WTC11 (cell line): Measurements from ENCODE around the gene MAGEB3. TPM values are rescaled to one million over a fixed set of nuclear protein-coding genes. Genes with fewer than 3 reads are reported as not detected.

Source experiments
- ATAC-seq: fragments of 200-7000 bp; cut with Tn5 transposase; 2 replicates; pipeline ENCODE4 v1.10.0; 2021; ENCODE audit warnings: mild to moderate bottlenecking, moderate library complexity
- CTCF ChIA-PET: fragments of 300-600 bp; sonication (Branson Sonifier 250); formaldehyde crosslinking; loops from one replicate; lab custom pipeline; 2021; ENCODE audit warnings: antibody characterized with exemption; lab: Charles Lee
- POLR2A ChIA-PET: fragments of 350-600 bp; sonication (Branson Sonifier 250); formaldehyde crosslinking; loops from one replicate; lab custom pipeline; 2021; ENCODE audit warnings: antibody characterized with exemption; lab: Charles Lee
- DNase-seq: peaks from one replicate; pipeline ENCODE4 v3.0.0; 2021; ENCODE audit warnings: low spot score
- H3K27ac Mint-ChIP-seq: 2 replicates; pipeline ENCODE4 v1.8.0; 2021; ENCODE audit warnings: mixed read lengths
- H3K27me3 Mint-ChIP-seq: 2 replicates; pipeline ENCODE4 v1.8.0; 2021; ENCODE audit warnings: low read depth, mild to moderate bottlenecking, moderate library complexity, mixed read lengths
- H3K36me3 Mint-ChIP-seq: 2 replicates; pipeline ENCODE4 v1.8.0; 2021; ENCODE audit warnings: mixed read lengths
- H3K4me1 Mint-ChIP-seq: 2 replicates; pipeline ENCODE4 v1.8.0; 2022; ENCODE audit warnings: mixed read lengths
- H3K4me3 Mint-ChIP-seq: 2 replicates; pipeline ENCODE4 v1.8.0; 2021; ENCODE audit warnings: mild to moderate bottlenecking, moderate library complexity, mixed read lengths
- H3K9me3 Mint-ChIP-seq: 2 replicates; pipeline ENCODE4 v1.8.0; 2021; ENCODE audit warnings: mixed read lengths
- ETV6 ChIP-seq: sonication (generic); formaldehyde crosslinking; IDR thresholded peaks from 2 replicates; pipeline ENCODE4 v1.8.1; 2022; ENCODE audit warnings: mild to moderate bottlenecking, missing genetic modification reagents
- FOXK1 ChIP-seq: sonication (generic); formaldehyde crosslinking; IDR thresholded peaks from 2 replicates; pipeline ENCODE4 v1.8.0; 2022; ENCODE audit warnings: mild to moderate bottlenecking, moderate library complexity, missing genetic modification reagents
- GABPB1 ChIP-seq: sonication (generic); formaldehyde crosslinking; IDR thresholded peaks from 2 replicates; pipeline ENCODE4 v1.8.1; 2023; ENCODE audit warnings: mild to moderate bottlenecking, missing genetic modification reagents
- GTF2I ChIP-seq: fragments of 250-450 bp; sonication (Bioruptor Pico); conservative IDR thresholded peaks from 2 replicates; pipeline ENCODE4 v1.4.0; 2021; ENCODE audit warnings: mild to moderate bottlenecking
- HMGA2 ChIP-seq: fragments of 250-450 bp; sonication (Bioruptor Pico); IDR thresholded peaks from 2 replicates; pipeline ENCODE4 v1.4.0; 2021; ENCODE audit warnings: mild to moderate bottlenecking, moderate library complexity
- NFYB ChIP-seq: sonication (generic); formaldehyde crosslinking; conservative IDR thresholded peaks from 2 replicates; pipeline ENCODE4 v1.8.0; 2022; ENCODE audit warnings: low read depth, missing genetic modification reagents
- NR1H2 ChIP-seq: sonication (generic); formaldehyde crosslinking; IDR thresholded peaks from 2 replicates; pipeline ENCODE4 v1.9.0; 2021; ENCODE audit warnings: mild to moderate bottlenecking, moderate library complexity, missing genetic modification reagents
- PRRX2 ChIP-seq: fragments of 250-450 bp; sonication (Bioruptor Pico); IDR thresholded peaks from 2 replicates; pipeline ENCODE4 v1.8.0; 2021; ENCODE audit warnings: mild to moderate bottlenecking
- SP1 ChIP-seq: sonication (generic); formaldehyde crosslinking; conservative IDR thresholded peaks from 2 replicates; pipeline ENCODE4 v1.8.1; 2022; ENCODE audit warnings: missing genetic modification reagents
- TP53 ChIP-seq: sonication (generic); formaldehyde crosslinking; IDR thresholded peaks from 2 replicates; pipeline ENCODE4 v1.8.1; 2023; ENCODE audit warnings: mild to moderate bottlenecking, missing genetic modification reagents
- ZNF219 ChIP-seq: sonication (generic); formaldehyde crosslinking; IDR thresholded peaks from 2 replicates; pipeline ENCODE4 v1.8.0; 2023; ENCODE audit warnings: missing genetic modification reagents, mild to moderate bottlenecking, borderline replicate concordance
- ZNF232 ChIP-seq: sonication (generic); formaldehyde crosslinking; IDR thresholded peaks from 2 replicates; pipeline ENCODE4 v1.8.0; 2022; ENCODE audit warnings: mild to moderate bottlenecking, missing genetic modification reagents
- ZNF317 ChIP-seq: sonication (generic); formaldehyde crosslinking; IDR thresholded peaks from 2 replicates; pipeline ENCODE4 v1.8.1; 2023; ENCODE audit warnings: low read depth, mild to moderate bottlenecking, moderate library complexity, missing genetic modification reagents, borderline replicate concordance
- ZNF416 ChIP-seq: fragments of 250-450 bp; sonication (Bioruptor Pico); IDR thresholded peaks from 2 replicates; pipeline ENCODE4 v1.9.0; 2021; ENCODE audit warnings: mild to moderate bottlenecking, inconsistent platforms
- ZNF671 ChIP-seq: fragments of 250-450 bp; sonication (Bioruptor Pico); IDR thresholded peaks from 2 replicates; pipeline ENCODE4 v1.8.0; 2021; ENCODE audit warnings: mild to moderate bottlenecking
- total RNA-seq: library from RNA; stranded (reverse); gene quantifications from 3 replicates; pipeline ENCODE4 v1.2.3, GENCODE V29; 2021
- TF ChIP-seq, protein P1 (sequence below): sonication (generic); formaldehyde crosslinking; IDR thresholded peaks from 2 replicates; pipeline ENCODE4 v1.8.1; 2023; ENCODE audit warnings: mild to moderate bottlenecking, missing genetic modification reagents, borderline replicate concordance
- TF ChIP-seq, protein P2 (sequence below): sonication (generic); formaldehyde crosslinking; IDR thresholded peaks from 2 replicates; pipeline ENCODE4 v1.8.1; 2023; ENCODE audit warnings: mild to moderate bottlenecking, missing genetic modification reagents
- TF ChIP-seq, protein P3 (sequence below): sonication (generic); formaldehyde crosslinking; IDR thresholded peaks from 2 replicates; pipeline ENCODE4 v1.8.0; 2022; ENCODE audit warnings: mild to moderate bottlenecking, missing genetic modification reagents
- TF ChIP-seq, protein P4 (sequence below): sonication (generic); formaldehyde crosslinking; IDR thresholded peaks from 2 replicates; pipeline ENCODE4 v1.8.1; 2023; ENCODE audit warnings: mild to moderate bottlenecking, missing genetic modification reagents
- TF ChIP-seq, protein P5 (sequence below): sonication (generic); formaldehyde crosslinking; IDR thresholded peaks from 2 replicates; pipeline ENCODE4 v1.8.0; 2023; ENCODE audit warnings: mild to moderate bottlenecking, missing genetic modification reagents
- TF ChIP-seq, protein P6 (sequence below): sonication (generic); formaldehyde crosslinking; IDR thresholded peaks from 2 replicates; pipeline ENCODE4 v1.8.1; 2022; ENCODE audit warnings: missing genetic modification reagents, borderline replicate concordance
- TF ChIP-seq, protein P7 (sequence below): sonication (generic); formaldehyde crosslinking; IDR thresholded peaks from 2 replicates; pipeline ENCODE4 v1.8.0; 2022; ENCODE audit warnings: mild to moderate bottlenecking, missing genetic modification reagents
- TF ChIP-seq, protein P8 (sequence below): sonication (generic); formaldehyde crosslinking; IDR thresholded peaks from 2 replicates; pipeline ENCODE4 v1.8.1; 2022; ENCODE audit warnings: low read depth, mild to moderate bottlenecking, moderate library complexity, missing genetic modification reagents, borderline replicate concordance

The MAGEB3 gene
- total RNA-seq, 1 experiment from 2014 or later = 0.11 TPM

DNA sequence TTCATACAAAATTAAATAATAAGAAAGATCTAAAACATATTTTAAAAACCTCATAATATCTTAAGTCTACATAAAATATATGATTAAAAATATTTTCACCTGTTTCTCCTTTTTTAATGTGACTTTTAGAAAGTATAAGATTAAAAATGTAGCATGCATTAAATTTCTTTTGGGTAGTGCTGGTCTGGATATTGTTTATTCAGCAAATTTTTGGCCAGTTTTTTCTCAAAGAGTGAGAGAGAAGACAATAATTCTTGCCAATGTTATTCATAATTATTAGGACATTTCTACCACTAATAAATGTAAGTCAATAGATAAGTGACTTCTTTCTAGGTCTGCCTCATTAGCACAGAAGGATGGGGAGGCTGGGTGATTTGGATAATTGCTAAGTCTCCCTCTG lies 30.6 kb downstream of the MAGEB3 start (continued):
- TF ChIP-seq, protein P1, sequence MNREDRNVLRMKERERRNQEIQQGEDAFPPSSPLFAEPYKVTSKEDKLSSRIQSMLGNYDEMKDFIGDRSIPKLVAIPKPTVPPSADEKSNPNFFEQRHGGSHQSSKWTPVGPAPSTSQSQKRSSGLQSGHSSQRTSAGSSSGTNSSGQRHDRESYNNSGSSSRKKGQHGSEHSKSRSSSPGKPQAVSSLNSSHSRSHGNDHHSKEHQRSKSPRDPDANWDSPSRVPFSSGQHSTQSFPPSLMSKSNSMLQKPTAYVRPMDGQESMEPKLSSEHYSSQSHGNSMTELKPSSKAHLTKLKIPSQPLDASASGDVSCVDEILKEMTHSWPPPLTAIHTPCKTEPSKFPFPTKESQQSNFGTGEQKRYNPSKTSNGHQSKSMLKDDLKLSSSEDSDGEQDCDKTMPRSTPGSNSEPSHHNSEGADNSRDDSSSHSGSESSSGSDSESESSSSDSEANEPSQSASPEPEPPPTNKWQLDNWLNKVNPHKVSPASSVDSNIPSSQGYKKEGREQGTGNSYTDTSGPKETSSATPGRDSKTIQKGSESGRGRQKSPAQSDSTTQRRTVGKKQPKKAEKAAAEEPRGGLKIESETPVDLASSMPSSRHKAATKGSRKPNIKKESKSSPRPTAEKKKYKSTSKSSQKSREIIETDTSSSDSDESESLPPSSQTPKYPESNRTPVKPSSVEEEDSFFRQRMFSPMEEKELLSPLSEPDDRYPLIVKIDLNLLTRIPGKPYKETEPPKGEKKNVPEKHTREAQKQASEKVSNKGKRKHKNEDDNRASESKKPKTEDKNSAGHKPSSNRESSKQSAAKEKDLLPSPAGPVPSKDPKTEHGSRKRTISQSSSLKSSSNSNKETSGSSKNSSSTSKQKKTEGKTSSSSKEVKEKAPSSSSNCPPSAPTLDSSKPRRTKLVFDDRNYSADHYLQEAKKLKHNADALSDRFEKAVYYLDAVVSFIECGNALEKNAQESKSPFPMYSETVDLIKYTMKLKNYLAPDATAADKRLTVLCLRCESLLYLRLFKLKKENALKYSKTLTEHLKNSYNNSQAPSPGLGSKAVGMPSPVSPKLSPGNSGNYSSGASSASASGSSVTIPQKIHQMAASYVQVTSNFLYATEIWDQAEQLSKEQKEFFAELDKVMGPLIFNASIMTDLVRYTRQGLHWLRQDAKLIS = no peak
- TF ChIP-seq ZNF317 (CRISPR knock-in tag) (no peak), ZNF416 (CRISPR knock-in tag) (no peak), NR1H2 (no peak), ZNF671 (CRISPR knock-in tag) (no peak), GTF2I (CRISPR knock-in tag) (no peak), HMGA2 (CRISPR knock-in tag) (no peak), FOXK1 (no peak), ZNF232 (CRISPR knock-in tag) (no peak)
- TF ChIP-seq, protein P2, sequence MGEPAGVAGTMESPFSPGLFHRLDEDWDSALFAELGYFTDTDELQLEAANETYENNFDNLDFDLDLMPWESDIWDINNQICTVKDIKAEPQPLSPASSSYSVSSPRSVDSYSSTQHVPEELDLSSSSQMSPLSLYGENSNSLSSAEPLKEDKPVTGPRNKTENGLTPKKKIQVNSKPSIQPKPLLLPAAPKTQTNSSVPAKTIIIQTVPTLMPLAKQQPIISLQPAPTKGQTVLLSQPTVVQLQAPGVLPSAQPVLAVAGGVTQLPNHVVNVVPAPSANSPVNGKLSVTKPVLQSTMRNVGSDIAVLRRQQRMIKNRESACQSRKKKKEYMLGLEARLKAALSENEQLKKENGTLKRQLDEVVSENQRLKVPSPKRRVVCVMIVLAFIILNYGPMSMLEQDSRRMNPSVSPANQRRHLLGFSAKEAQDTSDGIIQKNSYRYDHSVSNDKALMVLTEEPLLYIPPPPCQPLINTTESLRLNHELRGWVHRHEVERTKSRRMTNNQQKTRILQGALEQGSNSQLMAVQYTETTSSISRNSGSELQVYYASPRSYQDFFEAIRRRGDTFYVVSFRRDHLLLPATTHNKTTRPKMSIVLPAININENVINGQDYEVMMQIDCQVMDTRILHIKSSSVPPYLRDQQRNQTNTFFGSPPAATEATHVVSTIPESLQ (CRISPR knock-in tag) = no peak

DNA sequence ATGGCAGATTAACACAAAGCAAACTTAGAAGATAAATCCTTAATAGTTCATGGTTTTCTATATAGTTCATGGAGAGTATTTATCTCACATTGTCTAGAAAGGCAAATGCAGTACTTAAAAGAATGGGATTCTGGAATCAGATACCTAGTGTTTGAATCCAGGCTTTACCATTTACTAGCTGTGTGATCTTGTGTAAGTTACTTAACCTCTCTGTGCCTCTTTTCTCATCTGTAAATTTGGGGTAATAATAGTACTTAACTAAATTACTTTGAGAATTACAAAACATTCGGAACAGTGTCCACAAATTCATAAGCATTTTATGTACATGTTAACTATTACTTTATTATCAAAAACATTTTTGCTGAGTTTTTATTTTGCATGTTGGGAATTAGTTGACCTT lies 32.3 kb downstream of the MAGEB3 start:
- H3K9me3 Mint-ChIP-seq = peaks cover 4% of the 10 kb centered on the region; the same call in 1 of the 2 replicates
- CTCF ChIA-PET = no interaction called here
- H3K4me3 Mint-ChIP-seq = no peak overlapping the region
- H3K27me3 Mint-ChIP-seq = no peaks in the 10 kb centered on the region
- no peaks in the 10 kb centered on the region for H3K4me1 Mint-ChIP-seq
- POLR2A ChIA-PET = no interaction called here
- no peak overlapping the region for H3K27ac Mint-ChIP-seq
- DNase-seq (no peak), ATAC-seq (no peak)
- no peaks in the 10 kb centered on the region for H3K36me3 Mint-ChIP-seq
- TF ChIP-seq GABPB1 (CRISPR knock-in tag) = no peak
- TF ChIP-seq HMGA2 (CRISPR knock-in tag) = no peak
- no peak for TF ChIP-seq ETV6 (CRISPR knock-in tag)
- TF ChIP-seq, protein P3, sequence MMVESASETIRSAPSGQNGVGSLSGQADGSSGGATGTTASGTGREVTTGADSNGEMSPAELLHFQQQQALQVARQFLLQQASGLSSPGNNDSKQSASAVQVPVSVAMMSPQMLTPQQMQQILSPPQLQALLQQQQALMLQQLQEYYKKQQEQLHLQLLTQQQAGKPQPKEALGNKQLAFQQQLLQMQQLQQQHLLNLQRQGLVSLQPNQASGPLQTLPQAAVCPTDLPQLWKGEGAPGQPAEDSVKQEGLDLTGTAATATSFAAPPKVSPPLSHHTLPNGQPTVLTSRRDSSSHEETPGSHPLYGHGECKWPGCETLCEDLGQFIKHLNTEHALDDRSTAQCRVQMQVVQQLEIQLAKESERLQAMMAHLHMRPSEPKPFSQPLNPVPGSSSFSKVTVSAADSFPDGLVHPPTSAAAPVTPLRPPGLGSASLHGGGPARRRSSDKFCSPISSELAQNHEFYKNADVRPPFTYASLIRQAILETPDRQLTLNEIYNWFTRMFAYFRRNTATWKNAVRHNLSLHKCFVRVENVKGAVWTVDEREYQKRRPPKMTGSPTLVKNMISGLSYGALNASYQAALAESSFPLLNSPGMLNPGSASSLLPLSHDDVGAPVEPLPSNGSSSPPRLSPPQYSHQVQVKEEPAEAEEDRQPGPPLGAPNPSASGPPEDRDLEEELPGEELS (CRISPR knock-in tag) = no peak
- TF ChIP-seq, protein P4, sequence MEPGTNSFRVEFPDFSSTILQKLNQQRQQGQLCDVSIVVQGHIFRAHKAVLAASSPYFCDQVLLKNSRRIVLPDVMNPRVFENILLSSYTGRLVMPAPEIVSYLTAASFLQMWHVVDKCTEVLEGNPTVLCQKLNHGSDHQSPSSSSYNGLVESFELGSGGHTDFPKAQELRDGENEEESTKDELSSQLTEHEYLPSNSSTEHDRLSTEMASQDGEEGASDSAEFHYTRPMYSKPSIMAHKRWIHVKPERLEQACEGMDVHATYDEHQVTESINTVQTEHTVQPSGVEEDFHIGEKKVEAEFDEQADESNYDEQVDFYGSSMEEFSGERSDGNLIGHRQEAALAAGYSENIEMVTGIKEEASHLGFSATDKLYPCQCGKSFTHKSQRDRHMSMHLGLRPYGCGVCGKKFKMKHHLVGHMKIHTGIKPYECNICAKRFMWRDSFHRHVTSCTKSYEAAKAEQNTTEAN (CRISPR knock-in tag) = no peak
- TF ChIP-seq, protein P5, sequence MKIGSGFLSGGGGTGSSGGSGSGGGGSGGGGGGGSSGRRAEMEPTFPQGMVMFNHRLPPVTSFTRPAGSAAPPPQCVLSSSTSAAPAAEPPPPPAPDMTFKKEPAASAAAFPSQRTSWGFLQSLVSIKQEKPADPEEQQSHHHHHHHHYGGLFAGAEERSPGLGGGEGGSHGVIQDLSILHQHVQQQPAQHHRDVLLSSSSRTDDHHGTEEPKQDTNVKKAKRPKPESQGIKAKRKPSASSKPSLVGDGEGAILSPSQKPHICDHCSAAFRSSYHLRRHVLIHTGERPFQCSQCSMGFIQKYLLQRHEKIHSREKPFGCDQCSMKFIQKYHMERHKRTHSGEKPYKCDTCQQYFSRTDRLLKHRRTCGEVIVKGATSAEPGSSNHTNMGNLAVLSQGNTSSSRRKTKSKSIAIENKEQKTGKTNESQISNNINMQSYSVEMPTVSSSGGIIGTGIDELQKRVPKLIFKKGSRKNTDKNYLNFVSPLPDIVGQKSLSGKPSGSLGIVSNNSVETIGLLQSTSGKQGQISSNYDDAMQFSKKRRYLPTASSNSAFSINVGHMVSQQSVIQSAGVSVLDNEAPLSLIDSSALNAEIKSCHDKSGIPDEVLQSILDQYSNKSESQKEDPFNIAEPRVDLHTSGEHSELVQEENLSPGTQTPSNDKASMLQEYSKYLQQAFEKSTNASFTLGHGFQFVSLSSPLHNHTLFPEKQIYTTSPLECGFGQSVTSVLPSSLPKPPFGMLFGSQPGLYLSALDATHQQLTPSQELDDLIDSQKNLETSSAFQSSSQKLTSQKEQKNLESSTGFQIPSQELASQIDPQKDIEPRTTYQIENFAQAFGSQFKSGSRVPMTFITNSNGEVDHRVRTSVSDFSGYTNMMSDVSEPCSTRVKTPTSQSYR (CRISPR knock-in tag) = no peak
- no peak for TF ChIP-seq ZNF219 (CRISPR knock-in tag)
- no peak for TF ChIP-seq FOXK1
- TF ChIP-seq PRRX2 (CRISPR knock-in tag) = no peak
- TF ChIP-seq SP1 = no peak
- TF ChIP-seq, protein P6, sequence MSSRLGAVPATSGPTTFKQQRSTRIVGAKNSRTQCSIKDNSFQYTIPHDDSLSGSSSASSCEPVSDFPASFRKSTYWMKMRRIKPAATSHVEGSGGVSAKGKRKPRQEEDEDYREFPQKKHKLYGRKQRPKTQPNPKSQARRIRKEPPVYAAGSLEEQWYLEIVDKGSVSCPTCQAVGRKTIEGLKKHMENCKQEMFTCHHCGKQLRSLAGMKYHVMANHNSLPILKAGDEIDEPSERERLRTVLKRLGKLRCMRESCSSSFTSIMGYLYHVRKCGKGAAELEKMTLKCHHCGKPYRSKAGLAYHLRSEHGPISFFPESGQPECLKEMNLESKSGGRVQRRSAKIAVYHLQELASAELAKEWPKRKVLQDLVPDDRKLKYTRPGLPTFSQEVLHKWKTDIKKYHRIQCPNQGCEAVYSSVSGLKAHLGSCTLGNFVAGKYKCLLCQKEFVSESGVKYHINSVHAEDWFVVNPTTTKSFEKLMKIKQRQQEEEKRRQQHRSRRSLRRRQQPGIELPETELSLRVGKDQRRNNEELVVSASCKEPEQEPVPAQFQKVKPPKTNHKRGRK (CRISPR knock-in tag) = no peak
- TF ChIP-seq, protein P7, sequence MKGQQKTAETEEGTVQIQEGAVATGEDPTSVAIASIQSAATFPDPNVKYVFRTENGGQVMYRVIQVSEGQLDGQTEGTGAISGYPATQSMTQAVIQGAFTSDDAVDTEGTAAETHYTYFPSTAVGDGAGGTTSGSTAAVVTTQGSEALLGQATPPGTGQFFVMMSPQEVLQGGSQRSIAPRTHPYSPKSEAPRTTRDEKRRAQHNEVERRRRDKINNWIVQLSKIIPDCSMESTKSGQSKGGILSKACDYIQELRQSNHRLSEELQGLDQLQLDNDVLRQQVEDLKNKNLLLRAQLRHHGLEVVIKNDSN = no peak
- no peak for TF ChIP-seq NFYB (CRISPR knock-in tag)
- no peak for TF ChIP-seq TP53 (CRISPR knock-in tag)
- TF ChIP-seq, protein P8, sequence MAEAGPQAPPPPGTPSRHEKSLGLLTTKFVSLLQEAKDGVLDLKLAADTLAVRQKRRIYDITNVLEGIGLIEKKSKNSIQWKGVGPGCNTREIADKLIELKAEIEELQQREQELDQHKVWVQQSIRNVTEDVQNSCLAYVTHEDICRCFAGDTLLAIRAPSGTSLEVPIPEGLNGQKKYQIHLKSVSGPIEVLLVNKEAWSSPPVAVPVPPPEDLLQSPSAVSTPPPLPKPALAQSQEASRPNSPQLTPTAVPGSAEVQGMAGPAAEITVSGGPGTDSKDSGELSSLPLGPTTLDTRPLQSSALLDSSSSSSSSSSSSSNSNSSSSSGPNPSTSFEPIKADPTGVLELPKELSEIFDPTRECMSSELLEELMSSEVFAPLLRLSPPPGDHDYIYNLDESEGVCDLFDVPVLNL (CRISPR knock-in tag) = no peak
